Testis (tissue), 3 donors: ENCODE measurements around the gene HELZ. TPM values are rescaled to one million over a fixed set of nuclear protein-coding genes. Genes with fewer than 3 reads are reported as not detected.

Experiments used
- DNase-seq: peaks from one replicate; pipeline ENCODE4 v3.0.0-alpha.2; 2019
- H3K27ac ChIP-seq, 2 donors: fragments of 200-600 bp; sonication (generic); one replicate each; pipeline ENCODE4 v1.5.1; 2019
- H3K27me3 ChIP-seq: fragments of 200-600 bp; sonication (generic); one replicate; pipeline ENCODE4 v1.5.1; 2019
- H3K36me3 ChIP-seq: fragments of 200-600 bp; sonication (generic); one replicate; pipeline ENCODE4 v1.5.1; 2017; ENCODE audit warnings: low read depth; ENCODE audit errors: missing control alignments
- H3K4me1 ChIP-seq: fragments of 200-600 bp; sonication (generic); one replicate; pipeline ENCODE4 v1.5.1; 2019
- H3K4me3 ChIP-seq, 2 donors: fragments of 200-600 bp; sonication (generic); one replicate each; pipeline ENCODE4 v1.5.1; 2017 to 2019
- H3K9me3 ChIP-seq: fragments of 200-600 bp; sonication (generic); one replicate; pipeline ENCODE4 v1.5.1; 2017
- CTCF ChIP-seq, 3 experiments: fragments of 450-650 bp in 2 of 3; fragments of 200-600 bp in 1 of 3; sonication (generic) in 1 of 3; IDR thresholded peaks; one replicate each; pipeline ENCODE4 v1.5.1; 2016 to 2019; ENCODE audit warnings: antibody characterized with exemption in 3 of 3, mild to moderate bottlenecking in 2 of 3, moderate library complexity in 1 of 3
- POLR2A ChIP-seq: fragments of 450-650 bp; IDR thresholded peaks from one replicate; pipeline ENCODE4 v1.6.1; 2017; ENCODE audit warnings: antibody characterized with exemption, mild to moderate bottlenecking, moderate library complexity
- WGBS, 2 donors: methylation state at CpG; one replicate each; pipeline ENCODE4 v1.1.5; 2018; 5-methylcytosine and 5-hydroxymethylcytosine counted together
- intact Hi-C: fragments of 100-400 bp; cut with DNase I; formaldehyde crosslinking; loops from one replicate; pipeline ENCODE4 v1.15.1; 2023; ENCODE audit warnings: low total_unique reads
- polyA plus RNA-seq: library from polyadenylated mRNA; stranded (reverse); fragments of 350-450 nt; fragmentation: Illumina TruSeq; extraction: RNeasy Lipid Tissue Mini Kit (QIAGEN cat#74804); gene quantifications from one replicate; pipeline ENCODE4 v1.2.3, GENCODE V29; 2014; ENCODE audit warnings: low read depth, low replicate concordance; ENCODE audit not compliant: insufficient read depth
- total RNA-seq, 2 donors: library from RNA; depleted of rRNA; stranded (reverse); fragments of >200 nt; gene quantifications; one replicate each; pipeline ENCODE4 v1.2.3, GENCODE V29; 2016

HELZ gene
- total and polyA plus RNA-seq, 3 donors from 2014 or later = 26.2 to 154 (median 142) TPM

- WGBS, 2 donors = 89 to 98% methylated on average over 6 of the region's 6 CpGs
- intact Hi-C loops = no loop called here
- no peak for TF ChIP-seq CTCF (IDR thresholded peaks at IDR 0.05)
- no peak for TF ChIP-seq POLR2A
- H3K4me3 ChIP-seq = no peak overlapping the region
- no peaks in the 10 kb centered on the region for H3K27me3 ChIP-seq
- no peaks in the 10 kb centered on the region for H3K9me3 ChIP-seq
- no peaks in the 10 kb centered on the region for H3K4me1 ChIP-seq
- H3K36me3 ChIP-seq = no peaks in the 10 kb centered on the region
- no peak for DNase-seq
- no peak overlapping the region for H3K27ac ChIP-seq
Measured at GRCh38 chr17:67050471-67051154, 194.4 kb downstream of the HELZ start.

GRCh38 chr17:67050066-67050465 is 194.9 kb downstream of the HELZ start:
- no peak overlapping the region for H3K27ac ChIP-seq
- H3K4me1 ChIP-seq = no peaks in the 10 kb centered on the region
- H3K9me3 ChIP-seq = no peaks in the 10 kb centered on the region
- intact Hi-C loops = no loop called here
- DNase-seq = no peak
- no peak for TF ChIP-seq CTCF (IDR thresholded peaks at IDR 0.05)
- TF ChIP-seq POLR2A = no peak
- H3K27me3 ChIP-seq = no peaks in the 10 kb centered on the region
- 100% methylated on average over 1 of the region's 1 CpG for WGBS, 2 donors
- no peaks in the 10 kb centered on the region for H3K36me3 ChIP-seq
- H3K4me3 ChIP-seq = no peak overlapping the region

GRCh38 chr17:67049025-67049739 is 195.8 kb downstream of the HELZ start:
- DNase-seq = no peak
- no peaks in the 10 kb centered on the region for H3K36me3 ChIP-seq

GRCh38 chr17:67047382-67047781 is 197.6 kb downstream of the HELZ start:
- no peak for DNase-seq
- H3K4me1 ChIP-seq = no peaks in the 10 kb centered on the region
- H3K4me3 ChIP-seq = no peak overlapping the region
- no peaks in the 10 kb centered on the region for H3K9me3 ChIP-seq
- TF ChIP-seq POLR2A = no peak
- no peak for TF ChIP-seq CTCF (IDR thresholded peaks at IDR 0.05)
- H3K27me3 ChIP-seq = no peaks in the 10 kb centered on the region
- H3K27ac ChIP-seq = no peak overlapping the region
- no peaks in the 10 kb centered on the region for H3K36me3 ChIP-seq
- 42 to 90% methylated on average over 1 of the region's 1 CpG for WGBS, 2 donors
- intact Hi-C loops = no loop called here

More at GRCh38 chr17:67049025-67049739, 195.8 kb downstream of the HELZ start:
- 81 to 89% methylated on average over 5 of the region's 5 CpGs for WGBS, 2 donors
- H3K27me3 ChIP-seq = no peaks in the 10 kb centered on the region
- no peak for TF ChIP-seq POLR2A
- no peak for TF ChIP-seq CTCF (IDR thresholded peaks at IDR 0.05)
- no peak overlapping the region for H3K4me3 ChIP-seq
- H3K27ac ChIP-seq = no peak overlapping the region
- intact Hi-C loops = no loop called here
- H3K9me3 ChIP-seq = no peaks in the 10 kb centered on the region
- no peaks in the 10 kb centered on the region for H3K4me1 ChIP-seq
